ENCODE measurements around the gene PPP1R14C. TPM values are rescaled to one million over a fixed set of nuclear protein-coding genes. Genes with fewer than 3 reads are reported as not detected.

Gene PPP1R14C
- total RNA-seq, 6 donors from 2014 or later = 12.0 to 34.5 (median 16.8) TPM

- TF ChIP-seq EP300 (IDR thresholded peaks at IDR 0.05) (no peak), POLR2AphosphoS5 (IDR thresholded peaks at IDR 0.05) (no peak), CTCF (IDR thresholded peaks at IDR 0.05) (no peak)
- Histone ChIP-seq H3K27me3 (no peaks in the 10 kb centered on the region), H3K27ac (no peak overlapping the region), H3K4me1 (no peaks in the 10 kb centered on the region), H3K4me3 (no peak overlapping the region), H3K36me3 (no peaks in the 10 kb centered on the region), H3K9me3 (peaks cover 0 to 13% (median 10%) of the 10 kb centered on the region in 4 donors)
- peak in 1 of 2 donors; percentile 53 for ATAC-seq (ENCODE audit: low FRiP score in 2 of 2)
- no peak for DNase-seq
- WGBS, 2 donors = 94% methylated on average over 3 of the region's 3 CpGs
Measured at GRCh38 chr6:150297327-150298029, 154.6 kb downstream of the PPP1R14C start.

- no peak for TF ChIP-seq POLR2A (IDR thresholded peaks at IDR 0.05)
- TF ChIP-seq EP300 (IDR thresholded peaks at IDR 0.05) = no peak
- no peak for TF ChIP-seq CTCF (IDR thresholded peaks at IDR 0.05)
- TF ChIP-seq POLR2AphosphoS5 (IDR thresholded peaks at IDR 0.05) = no peak
- peaks cover 0 to 13% (median 10%) of the 10 kb centered on the region in 4 donors for H3K9me3 ChIP-seq
- DNase-seq = no peak
- WGBS, 2 donors = 93 to 94% methylated on average over 2 of the region's 2 CpGs
- no peaks in the 10 kb centered on the region for H3K27me3 ChIP-seq
- no peaks in the 10 kb centered on the region for H3K4me1 ChIP-seq
- no peak for ATAC-seq (ENCODE audit: low FRiP score in 2 of 2)
- H3K36me3 ChIP-seq = no peaks in the 10 kb centered on the region
- no peak overlapping the region for H3K27ac ChIP-seq
- H3K4me3 ChIP-seq = no peak overlapping the region
Measured at GRCh38 chr6:150298030-150298380, 155.2 kb downstream of the PPP1R14C start.

- no peak overlapping the region for H3K27ac ChIP-seq
- no peaks in the 10 kb centered on the region for H3K4me1 ChIP-seq
- WGBS, 2 donors = 67 to 75% methylated on average over 1 of the region's 1 CpG
- H3K4me3 ChIP-seq = no peak overlapping the region
- DNase-seq (no peak), ATAC-seq (ENCODE audit: low FRiP score in 2 of 2) (no peak)
- H3K36me3 ChIP-seq = no peaks in the 10 kb centered on the region
- no peaks in the 10 kb centered on the region for H3K27me3 ChIP-seq
- H3K9me3 ChIP-seq = peaks cover 0 to 13% (median 10%) of the 10 kb centered on the region in 4 donors
- no peak for TF ChIP-seq POLR2A (IDR thresholded peaks at IDR 0.05)
- no peak for TF ChIP-seq CTCF (IDR thresholded peaks at IDR 0.05)
- TF ChIP-seq EP300 (IDR thresholded peaks at IDR 0.05) = no peak
- no peak for TF ChIP-seq POLR2AphosphoS5 (IDR thresholded peaks at IDR 0.05)
Measured at GRCh38 chr6:150298676-150299075, 155.8 kb downstream of the PPP1R14C start.

Small RNAs within 50 kb of the gene (small RNA-seq; reads per million reads assigned to genes)
- gene RF01210 = 0 reads per million in 4 donors

Other genes with a start within 250 kb of the PPP1R14C start
- 1 to 10 TPM in 3 of 6 donors, under 1 TPM in 2, not detected in 1; 0.30 to 2.3 (median 1.4) TPM for gene RAET1E, start 244.9 kb upstream of the PPP1R14C start, total RNA-seq
- gene RAET1G, start 219.9 kb upstream of the PPP1R14C start, total RNA-seq = 1 to 10 TPM in 1 of 6 donors, under 1 TPM in 3, not detected in 2; 0.37 to 2.1 (median 0.75) TPM
- gene ULBP2, start 201.0 kb upstream of the PPP1R14C start, total RNA-seq = 1 to 10 TPM in 3 of 6 donors, under 1 TPM in 1, not detected in 2; 1.00 to 3.7 (median 1.5) TPM
- 1 to 10 TPM in 3 of 6 donors, under 1 TPM in 3; under 0.01 to 1.6 (median 0.80) TPM for gene ULBP1, start 179.1 kb upstream of the PPP1R14C start, total RNA-seq
- not detected for gene RAET1L, start 117.5 kb upstream of the PPP1R14C start, total RNA-seq
- 1 to 10 TPM in 4 of 6 donors, not detected in 2; 2.5 to 7.0 (median 4.9) TPM for gene ULBP3, start 73.9 kb upstream of the PPP1R14C start, total RNA-seq
- gene IYD, start 226.0 kb downstream of the PPP1R14C start, total RNA-seq = 1 to 10 TPM in 4 of 6 donors, under 1 TPM in 2; under 0.01 to 3.2 (median 1.7) TPM